Psoas muscle (tissue), 8 donors: ENCODE data around the gene BCAR3. TPM values are rescaled to one million over a fixed set of nuclear protein-coding genes. Genes with fewer than 3 reads are reported as not detected.

Experiments used
- ATAC-seq, 4 donors: fragments of 200-7000 bp; cut with Tn5 transposase; one replicate each; pipeline ENCODE4 v1.9.1; 2020; ENCODE audit warnings: moderate library complexity in 3 of 4, mild to moderate bottlenecking in 2 of 4
- DNase-seq, 2 donors: peaks; one replicate each; pipeline ENCODE4 v3.0.0-alpha.2; 2020
- H3K27ac ChIP-seq: fragments of 200-600 bp; one replicate; pipeline ENCODE4 v1.8.0; 2022
- H3K27me3 ChIP-seq, 3 donors: fragments of 200-600 bp in 1 of 3; one replicate each; pipeline versions ENCODE4 v1.6.1 to v1.8.0; 2013 to 2022; ENCODE audit warnings: low read length in 2 of 3, mild to moderate bottlenecking in 2 of 3, moderate library complexity in 1 of 3; ENCODE audit not compliant: insufficient read depth in 3 of 3
- H3K36me3 ChIP-seq, 2 donors: fragments of 200-600 bp in 1 of 2; one replicate each; pipeline versions ENCODE4 v1.6.1 to v1.8.0; 2013 to 2022; ENCODE audit warnings: low read depth in 1 of 2, mild to moderate bottlenecking in 1 of 2, moderate library complexity in 1 of 2; ENCODE audit not compliant: insufficient read depth in 1 of 2
- H3K4me1 ChIP-seq: fragments of 200-600 bp; one replicate; pipeline ENCODE4 v1.8.0; 2022
- H3K4me3 ChIP-seq: fragments of 200-600 bp; one replicate; pipeline ENCODE4 v1.8.0; 2022; ENCODE audit warnings: mild to moderate bottlenecking
- H3K9me3 ChIP-seq: fragments of 200-600 bp; one replicate; pipeline ENCODE4 v1.8.0; 2022
- CTCF ChIP-seq: fragments of 200-600 bp; IDR thresholded peaks from one replicate; pipeline ENCODE4 v1.8.0; 2022; ENCODE audit warnings: antibody characterized with exemption
- WGBS, 3 donors: extraction: QIAGEN DNeasy Blood & Tissue Kit; methylation state at CpG; one replicate each; pipeline versions ENCODE4 v1.1.6 to v1.1.7; 2013; 5-methylcytosine and 5-hydroxymethylcytosine counted together
- intact Hi-C, 2 donors: fragments of 100-400 bp; cut with DNase I; formaldehyde crosslinking; loops; one replicate each; pipeline versions ENCODE4 v1.11.0 to v1.14.2; 2022
- polyA plus RNA-seq, 3 donors: library from polyadenylated mRNA; stranded (reverse); fragments of 200-250 nt; gene quantifications; one replicate each; pipeline ENCODE4 v1.2.3, GENCODE V29; 2013
- total RNA-seq, 4 donors: library from RNA; stranded (reverse); fragmentation: NEBNext Ultra II Directional in 2 of 4; extraction: Animal tissue kit (Norgen Biotek cat#: 25700) in 2 of 4; gene quantifications; one replicate each; pipeline versions ENCODE4 v1.2.1 to v1.2.4, GENCODE V29; 2021 to 2023
- donor health status: healthy with polysubstance abuse.
- donor health status: DM: no; HTN: no; CAD: no; lungs with moderate emphysema.
- donor health status: Bipolar disorder and iron deficiency.
- donor health status: healthy.
- donor health status: DM: yes; HTN: yes; CAD: no.
- donor health status: DM: no; HTN: no; CAD: no.
- donor health status: DM: no; HTN: no; CAD: no.
- donor health status: DM: yes; HTN: yes; CAD: no.

BCAR3 gene
- total and polyA plus RNA-seq, 7 donors, result 15.8 to 64.1 (median 18.4) TPM

GRCh38 chr1:93569489-93569888, 112.1 kb downstream of the BCAR3 start:
- intact Hi-C loops, result no loop called here

GRCh38 chr1:93567255-93567918, 114.2 kb downstream of the BCAR3 start:
- H3K4me3 ChIP-seq, result no peak overlapping the region
- H3K9me3 ChIP-seq, result no peaks in the 10 kb centered on the region
- ATAC-seq (peak; percentile 88 to 93 (median 92)), DNase-seq (peak; percentile 53 to 65)
- H3K36me3 ChIP-seq, result peaks cover 0 to 96% of the 10 kb centered on the region in 2 donors
- peak overlapping the region; percentile 75 for H3K27ac ChIP-seq
- peaks cover 28% of the 10 kb centered on the region for H3K4me1 ChIP-seq
- intact Hi-C loops, result no loop called here
- no peaks in the 10 kb centered on the region for H3K27me3 ChIP-seq
- WGBS, 3 donors, result 76 to 86% (median 82%) methylated on average over 15 of the region's 15 CpGs
- no peak for TF ChIP-seq CTCF

More at GRCh38 chr1:93569489-93569888, 112.1 kb downstream of the BCAR3 start:
- Histone ChIP-seq H3K9me3 (no peaks in the 10 kb centered on the region), H3K27me3 (no peaks in the 10 kb centered on the region), H3K27ac (peak overlapping the region; percentile 75), H3K4me3 (no peak overlapping the region), H3K36me3 (peaks cover 0 to 84% of the 10 kb centered on the region in 2 donors), H3K4me1 (peaks cover 37% of the 10 kb centered on the region)
- no peak for DNase-seq
- ATAC-seq, result no peak
- no peak for TF ChIP-seq CTCF
- 90 to 94% (median 90%) methylated on average over 2 of the region's 2 CpGs for WGBS, 3 donors

GRCh38 chr1:93566227-93566626, 115.4 kb downstream of the BCAR3 start:
- intact Hi-C loops, result no loop called here
- peak in 1 of 2 donors; percentile 40 for DNase-seq
- H3K27ac ChIP-seq, result peak overlapping the region; percentile 75
- no peak for TF ChIP-seq CTCF
- no peak overlapping the region for H3K4me3 ChIP-seq
- no peaks in the 10 kb centered on the region for H3K27me3 ChIP-seq
- no peaks in the 10 kb centered on the region for H3K9me3 ChIP-seq
- H3K4me1 ChIP-seq, result peaks cover 20% of the 10 kb centered on the region
- 72 to 76% (median 74%) methylated on average over 10 of the region's 10 CpGs for WGBS, 3 donors
- peaks cover 0 to 96% of the 10 kb centered on the region in 2 donors for H3K36me3 ChIP-seq
- peak in 1 of 4 donors; percentile 59 for ATAC-seq

- Histone ChIP-seq H3K9me3 (no peaks in the 10 kb centered on the region), H3K27me3 (no peaks in the 10 kb centered on the region), H3K4me1 (peaks cover 16% of the 10 kb centered on the region), H3K4me3 (no peak overlapping the region), H3K36me3 (peaks cover 1 to 93% of the 10 kb centered on the region in 2 donors), H3K27ac (peak overlapping the region; percentile 47)
- peak in 1 of 4 donors; percentile 11 for ATAC-seq
- no peak for TF ChIP-seq CTCF
- DNase-seq, result no peak
- intact Hi-C loops, result no loop called here
- WGBS, 3 donors, result 67 to 70% (median 68%) methylated on average over 4 of the region's 4 CpGs
These were observed 116.0 kb downstream of the BCAR3 start for GRCh38 chr1:93565496-93566206.
